GM12874 (cell line): Measurements from ENCODE around the gene CCL21.

ENCODE experiments used
- CTCF ChIP-seq: IDR thresholded peaks from 2 replicates; pipeline ENCODE4 v1.5.1; 2011; ENCODE audit warnings: low read depth, mild to moderate bottlenecking, control low read depth, low read length, moderate library complexity; ENCODE audit not compliant: insufficient read depth

CCL21 gene

GRCh38 chr9:34675048-34675714 is 34.8 kb downstream of the CCL21 start:
- TF ChIP-seq CTCF = peak; percentile 81

GRCh38 chr9:34674440-34674839 is 35.5 kb downstream of the CCL21 start:
- TF ChIP-seq CTCF = no peak

- no peak for TF ChIP-seq CTCF
These were observed 38.6 kb downstream of the CCL21 start for GRCh38 chr9:34671307-34671706.

- TF ChIP-seq CTCF = no peak
These were observed 40.0 kb downstream of the CCL21 start for GRCh38 chr9:34669809-34670562.

GRCh38 chr9:34665381-34666250 is 44.3 kb downstream of the CCL21 start:
- no peak for TF ChIP-seq CTCF

GRCh38 chr9:34665067-34665380 is 44.9 kb downstream of the CCL21 start:
- TF ChIP-seq CTCF = no peak
